GM21447 (cell line): ENCODE data around the gene TIE1.

ENCODE experiments used
- ATAC-seq: cut with Tn5 transposase; IDR thresholded peaks from one replicate; pipeline ENCODE4 v1.9.1; 2021; ENCODE audit not compliant: unreplicated experiment

The TIE1 gene

GRCh38 chr1:43334453-43335205, 33.8 kb downstream of the TIE1 start:
- no peak for ATAC-seq

- no peak for ATAC-seq
Measured at GRCh38 chr1:43337588-43337987, 36.8 kb downstream of the TIE1 start, which contains the start of gene MPL. Gene MPL, plus strand, starts transcription at chr1:43337818. Its CDS starts 31 bp downstream, at chr1:43337849.

GRCh38 chr1:43338001-43338400, 37.2 kb downstream of the TIE1 start:
- no peak for ATAC-seq

GRCh38 chr1:43339584-43340232, 38.9 kb downstream of the TIE1 start:
- ATAC-seq, result no peak

GRCh38 chr1:43340559-43340958, 39.8 kb downstream of the TIE1 start:
- no peak for ATAC-seq

- ATAC-seq, result no peak
Measured at GRCh38 chr1:43344267-43344850, 43.6 kb downstream of the TIE1 start.

GRCh38 chr1:43345120-43345519, 44.3 kb downstream of the TIE1 start:
- ATAC-seq, result no peak

GRCh38 chr1:43346636-43347035, 45.9 kb downstream of the TIE1 start:
- no peak for ATAC-seq

- no peak for ATAC-seq
Measured at GRCh38 chr1:43348343-43348808, 47.6 kb downstream of the TIE1 start.

- ATAC-seq, result peak; percentile 81
Measured at GRCh38 chr1:43348809-43349593, 48.2 kb downstream of the TIE1 start.

- no peak for ATAC-seq
Measured at GRCh38 chr1:43349594-43350306, 49.0 kb downstream of the TIE1 start.

- ATAC-seq, result no peak
Measured at GRCh38 chr1:43350976-43351375, 50.2 kb downstream of the TIE1 start.

- ATAC-seq, result no peak
Measured at GRCh38 chr1:43351421-43352350, 50.9 kb downstream of the TIE1 start.

- no peak for ATAC-seq
Measured at GRCh38 chr1:43352351-43352705, 51.5 kb downstream of the TIE1 start.

- ATAC-seq, result no peak
Measured at GRCh38 chr1:43352881-43353280, 52.1 kb downstream of the TIE1 start.

- ATAC-seq, result no peak
Measured at GRCh38 chr1:43354471-43354870, 53.7 kb downstream of the TIE1 start.

- ATAC-seq, result no peak
Measured at GRCh38 chr1:43354936-43355335, 54.2 kb downstream of the TIE1 start.

GRCh38 chr1:43357251-43357650, 56.5 kb downstream of the TIE1 start:
- ATAC-seq, result no peak

GRCh38 chr1:43358121-43358745, 57.5 kb downstream of the TIE1 start:
- ATAC-seq, result no peak
